ENCODE measurements around the gene PRKAR1B. TPM values are rescaled to one million over a fixed set of nuclear protein-coding genes. Genes with fewer than 3 reads are reported as not detected.
A peak's percentile ranks its signal among the peaks of the same experiment; 100 is the strongest.

PRKAR1B gene
- total RNA-seq, 2 donors from 2014 or later: 15.6 to 18.4 TPM

- DNase-seq (ENCODE audit: low spot score): no peak
- Histone ChIP-seq H3K27ac (peak overlapping the region; percentile 98 to 99), H3K36me3 (no peaks in the 10 kb centered on the region)
Observed at GRCh38 chr7:601036-601594, 126.0 kb downstream of the PRKAR1B start.

DNA sequence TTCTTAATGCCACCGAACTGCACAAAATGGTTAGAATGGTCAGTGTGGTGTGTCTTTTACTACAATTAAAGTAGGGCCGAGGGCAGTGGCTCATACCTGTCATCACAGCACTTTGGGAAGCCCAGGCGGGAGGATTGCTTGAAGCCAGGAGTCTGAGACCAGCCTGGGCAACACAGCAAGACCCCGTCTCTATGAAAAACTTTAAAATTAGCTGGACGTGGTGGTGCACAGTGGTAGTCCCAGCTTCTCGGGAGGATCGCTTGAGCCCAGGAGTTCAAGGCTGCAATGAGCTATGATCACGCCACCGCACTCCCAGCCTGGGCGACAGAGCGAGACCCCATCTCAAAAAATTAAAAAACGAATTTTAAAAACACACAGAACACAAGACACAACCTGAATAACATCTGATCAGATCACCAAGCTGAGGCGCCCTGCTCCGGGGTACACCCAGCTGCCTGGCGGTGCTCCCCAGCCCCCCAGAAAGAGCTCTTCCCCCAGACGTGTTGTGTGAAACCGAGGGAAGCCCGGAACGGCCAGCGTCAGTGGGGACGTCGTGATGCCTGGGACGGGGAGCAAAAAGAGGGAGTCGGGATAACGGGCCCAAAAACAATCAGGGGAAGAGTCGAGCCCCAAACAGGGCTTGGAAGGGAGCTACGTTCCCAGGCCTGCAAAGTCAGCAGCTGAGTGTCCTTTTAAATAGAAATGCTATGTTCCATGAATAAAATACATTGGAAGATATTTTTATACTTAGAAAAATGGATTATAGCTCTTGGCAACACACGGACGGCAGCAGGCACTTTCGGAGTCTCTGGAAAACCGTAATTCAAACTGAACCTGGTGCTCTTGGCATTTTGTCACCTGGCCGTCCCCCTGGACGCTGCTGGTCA lies 126.7 kb downstream of the PRKAR1B start:
- H3K27me3 ChIP-seq (replicated peaks; ENCODE audit: insufficient read depth): no peaks in the 10 kb centered on the region
- H3K4me3 ChIP-seq: peak overlapping the region; percentile 59
- DNase-seq (ENCODE audit: low spot score): no peak
- no peaks in the 10 kb centered on the region for H3K36me3 ChIP-seq
- H3K4me1 ChIP-seq (ENCODE audit: control insufficient read depth in 1 of 2, low read depth in 2 of 2): peaks cover 22 to 57% of the 10 kb centered on the region in 2 donors
- no peaks in the 10 kb centered on the region for H3K9me3 ChIP-seq
- TF ChIP-seq, protein P1, sequence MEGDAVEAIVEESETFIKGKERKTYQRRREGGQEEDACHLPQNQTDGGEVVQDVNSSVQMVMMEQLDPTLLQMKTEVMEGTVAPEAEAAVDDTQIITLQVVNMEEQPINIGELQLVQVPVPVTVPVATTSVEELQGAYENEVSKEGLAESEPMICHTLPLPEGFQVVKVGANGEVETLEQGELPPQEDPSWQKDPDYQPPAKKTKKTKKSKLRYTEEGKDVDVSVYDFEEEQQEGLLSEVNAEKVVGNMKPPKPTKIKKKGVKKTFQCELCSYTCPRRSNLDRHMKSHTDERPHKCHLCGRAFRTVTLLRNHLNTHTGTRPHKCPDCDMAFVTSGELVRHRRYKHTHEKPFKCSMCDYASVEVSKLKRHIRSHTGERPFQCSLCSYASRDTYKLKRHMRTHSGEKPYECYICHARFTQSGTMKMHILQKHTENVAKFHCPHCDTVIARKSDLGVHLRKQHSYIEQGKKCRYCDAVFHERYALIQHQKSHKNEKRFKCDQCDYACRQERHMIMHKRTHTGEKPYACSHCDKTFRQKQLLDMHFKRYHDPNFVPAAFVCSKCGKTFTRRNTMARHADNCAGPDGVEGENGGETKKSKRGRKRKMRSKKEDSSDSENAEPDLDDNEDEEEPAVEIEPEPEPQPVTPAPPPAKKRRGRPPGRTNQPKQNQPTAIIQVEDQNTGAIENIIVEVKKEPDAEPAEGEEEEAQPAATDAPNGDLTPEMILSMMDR (IDR thresholded peaks at IDR 0.05): no peak
- no peak for ATAC-seq (ENCODE audit: insufficient number of reproducible peaks, low FRiP score, low read depth)
- peak overlapping the region; percentile 98 to 99 for H3K27ac ChIP-seq

More at GRCh38 chr7:601036-601594, 126.0 kb downstream of the PRKAR1B start:
- no peaks in the 10 kb centered on the region for H3K9me3 ChIP-seq
- TF ChIP-seq, protein P1 (IDR thresholded peaks at IDR 0.05): no peak
- H3K4me3 ChIP-seq: peak overlapping the region; percentile 59
- H3K27me3 ChIP-seq (replicated peaks; ENCODE audit: insufficient read depth): no peaks in the 10 kb centered on the region
- H3K4me1 ChIP-seq (ENCODE audit: control insufficient read depth in 1 of 2, low read depth in 2 of 2): peaks cover 22 to 64% of the 10 kb centered on the region in 2 donors
- ATAC-seq (ENCODE audit: insufficient number of reproducible peaks, low FRiP score, low read depth): no peak

DNA sequence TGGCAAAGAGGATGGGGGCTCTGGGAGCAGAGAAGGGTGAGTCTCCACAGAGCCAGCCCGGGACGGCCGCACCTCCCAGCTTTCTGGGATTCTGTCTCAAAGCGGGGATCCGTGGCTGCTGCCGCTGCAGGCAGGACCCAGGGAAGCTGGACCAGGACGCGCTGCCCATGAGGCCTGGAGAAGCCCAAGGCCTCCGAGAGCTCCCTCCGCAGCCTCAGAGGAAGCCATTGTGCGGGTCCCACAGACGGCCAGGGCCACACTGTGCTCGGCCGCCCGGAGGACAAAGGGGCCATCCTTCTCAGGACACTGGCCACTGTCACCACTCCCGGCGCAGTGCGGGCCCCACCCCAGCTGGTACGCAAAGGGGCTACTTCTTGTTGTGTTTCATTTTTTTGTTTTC lies 128.2 kb downstream of the PRKAR1B start:
- Histone ChIP-seq H3K27ac (no peak overlapping the region), H3K9me3 (no peaks in the 10 kb centered on the region), H3K4me1 (ENCODE audit: control insufficient read depth in 1 of 2, low read depth in 2 of 2) (peaks cover 21 to 49% of the 10 kb centered on the region in 2 donors), H3K4me3 (no peak overlapping the region), H3K36me3 (no peaks in the 10 kb centered on the region), H3K27me3 (replicated peaks; ENCODE audit: insufficient read depth) (no peaks in the 10 kb centered on the region)
- TF ChIP-seq, protein P1 (IDR thresholded peaks at IDR 0.05): no peak
- DNase-seq (ENCODE audit: low spot score): no peak
- no peak for ATAC-seq (ENCODE audit: insufficient number of reproducible peaks, low FRiP score, low read depth)

DNA sequence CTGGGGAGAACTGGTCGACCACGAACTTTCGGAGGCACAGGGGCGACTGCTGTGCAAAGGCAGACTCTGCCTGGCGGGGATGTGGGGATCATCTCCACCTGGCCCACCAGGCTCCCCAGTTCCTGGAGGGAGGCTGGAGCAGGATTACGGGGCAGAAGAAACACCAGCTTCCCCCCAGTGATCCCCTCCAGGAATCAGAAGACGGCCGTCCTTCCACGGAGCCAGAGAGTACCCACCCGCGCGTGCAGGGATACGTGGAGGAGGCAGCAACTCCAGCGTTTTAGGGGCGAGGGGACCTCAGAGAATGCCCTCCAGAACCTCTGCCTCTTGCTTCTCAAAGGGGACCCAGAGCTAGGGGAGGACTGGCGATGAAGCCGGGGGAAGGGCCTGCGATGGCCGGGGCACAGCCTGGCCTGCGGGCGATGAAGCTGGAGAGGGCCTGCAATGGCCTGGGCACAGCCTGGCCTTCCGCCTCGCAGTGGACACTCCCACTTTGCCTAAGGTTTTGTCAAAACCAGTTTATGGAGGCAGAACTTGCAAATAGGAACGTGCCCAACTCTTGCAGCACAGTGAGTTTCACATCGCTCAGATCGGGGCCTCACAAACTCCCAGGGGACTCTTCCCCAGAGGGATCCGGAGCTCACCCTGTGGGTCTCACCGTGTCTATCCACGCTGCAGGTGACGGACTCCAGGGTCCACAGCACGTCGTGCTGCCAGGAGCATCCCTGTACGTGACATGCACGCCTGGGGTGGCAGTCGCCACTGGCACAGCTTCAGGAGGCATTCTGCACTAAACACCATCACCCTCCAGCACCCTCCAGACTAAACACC lies 129.5 kb downstream of the PRKAR1B start:
- DNase-seq (ENCODE audit: low spot score) (no peak), ATAC-seq (ENCODE audit: insufficient number of reproducible peaks, low FRiP score, low read depth) (no peak)
- TF ChIP-seq, protein P1 (IDR thresholded peaks at IDR 0.05): no peak
- Histone ChIP-seq H3K4me3 (no peak overlapping the region), H3K4me1 (ENCODE audit: control insufficient read depth in 1 of 2, low read depth in 2 of 2) (peaks cover 26 to 49% of the 10 kb centered on the region in 2 donors), H3K9me3 (no peaks in the 10 kb centered on the region), H3K36me3 (no peaks in the 10 kb centered on the region), H3K27me3 (replicated peaks; ENCODE audit: insufficient read depth) (no peaks in the 10 kb centered on the region), H3K27ac (no peak overlapping the region)

GRCh38 chr7:596819-597182 lies 130.3 kb downstream of the PRKAR1B start:
- H3K9me3 ChIP-seq: no peaks in the 10 kb centered on the region
- no peak overlapping the region for H3K27ac ChIP-seq
- no peak for DNase-seq (ENCODE audit: low spot score)
- TF ChIP-seq, protein P1 (IDR thresholded peaks at IDR 0.05): no peak
- no peak overlapping the region for H3K4me3 ChIP-seq
- ATAC-seq (ENCODE audit: insufficient number of reproducible peaks, low FRiP score, low read depth): no peak
- H3K27me3 ChIP-seq (replicated peaks; ENCODE audit: insufficient read depth): no peaks in the 10 kb centered on the region
- H3K36me3 ChIP-seq: no peaks in the 10 kb centered on the region
- peaks cover 26 to 49% of the 10 kb centered on the region in 2 donors for H3K4me1 ChIP-seq (ENCODE audit: control insufficient read depth in 1 of 2, low read depth in 2 of 2)

Measured in thoracic aorta (tissue), 2 donors.